Thyroid gland (tissue), 4 donors: ENCODE results near the gene KSR1. TPM values are rescaled to one million over a fixed set of nuclear protein-coding genes. Genes with fewer than 3 reads are reported as not detected.

Experiments used
- DNase-seq, 2 donors: peaks; one replicate each; pipeline ENCODE4 v3.0.0-alpha.2; 2019
- H3K27ac ChIP-seq, 3 donors: fragments of 200-600 bp; sonication (generic); 1 replicate in 2 of 3; 2 replicates in 1 of 3; pipeline ENCODE4 v1.5.1; 2016 to 2019; ENCODE audit warnings: mild to moderate bottlenecking in 1 of 3, moderate library complexity in 1 of 3
- H3K27me3 ChIP-seq: fragments of 200-600 bp; sonication (generic); one replicate; pipeline ENCODE4 v1.5.1; 2019
- H3K36me3 ChIP-seq, 2 donors: fragments of 200-600 bp; sonication (generic); one replicate each; pipeline ENCODE4 v1.5.1; 2016 to 2019
- H3K4me1 ChIP-seq, 2 donors: fragments of 200-600 bp; sonication (generic); one replicate each; pipeline ENCODE4 v1.5.1; 2017 to 2019
- H3K4me3 ChIP-seq, 3 donors: fragments of 200-600 bp; sonication (generic); replicated peaks in 1 of 3; 1 replicate in 2 of 3; 2 replicates in 1 of 3; pipeline ENCODE4 v1.5.1; 2016; ENCODE audit warnings: mild to moderate bottlenecking in 1 of 3
- H3K9me3 ChIP-seq: fragments of 200-600 bp; sonication (generic); one replicate; pipeline ENCODE4 v1.5.1; 2017
- POLR2A ChIP-seq, 2 donors: fragments of 450-650 bp; IDR thresholded peaks; one replicate each; pipeline ENCODE4 v1.6.1; 2017; ENCODE audit warnings: antibody characterized with exemption in 2 of 2, mild to moderate bottlenecking in 2 of 2, moderate library complexity in 1 of 2
- WGBS, 2 donors: methylation state at CpG; one replicate each; pipeline ENCODE4 v1.1.5; 2017; 5-methylcytosine and 5-hydroxymethylcytosine counted together
- intact Hi-C: fragments of 100-400 bp; cut with DNase I; formaldehyde crosslinking; loops from one replicate; pipeline ENCODE4 v1.15.1; 2023
- total RNA-seq, 4 donors: library from RNA; depleted of rRNA; stranded (reverse); fragments of >200 nt; gene quantifications; one replicate each; pipeline ENCODE4 v1.2.3, GENCODE V29; 2016
- TF ChIP-seq, protein P1 (sequence below), 6 experiments: fragments of 200-600 bp in 3 of 6; fragments of 450-650 bp in 3 of 6; sonication (generic) in 3 of 6; IDR thresholded peaks; one replicate each; pipeline ENCODE4 v1.5.1; 2016 to 2019; ENCODE audit warnings: antibody characterized with exemption in 6 of 6, mild to moderate bottlenecking in 2 of 6, inconsistent platforms in 1 of 6, moderate library complexity in 1 of 6

The KSR1 gene
- total RNA-seq, 4 donors from 2014 or later, result 35.9 to 75.5 (median 67.7) TPM

DNA sequence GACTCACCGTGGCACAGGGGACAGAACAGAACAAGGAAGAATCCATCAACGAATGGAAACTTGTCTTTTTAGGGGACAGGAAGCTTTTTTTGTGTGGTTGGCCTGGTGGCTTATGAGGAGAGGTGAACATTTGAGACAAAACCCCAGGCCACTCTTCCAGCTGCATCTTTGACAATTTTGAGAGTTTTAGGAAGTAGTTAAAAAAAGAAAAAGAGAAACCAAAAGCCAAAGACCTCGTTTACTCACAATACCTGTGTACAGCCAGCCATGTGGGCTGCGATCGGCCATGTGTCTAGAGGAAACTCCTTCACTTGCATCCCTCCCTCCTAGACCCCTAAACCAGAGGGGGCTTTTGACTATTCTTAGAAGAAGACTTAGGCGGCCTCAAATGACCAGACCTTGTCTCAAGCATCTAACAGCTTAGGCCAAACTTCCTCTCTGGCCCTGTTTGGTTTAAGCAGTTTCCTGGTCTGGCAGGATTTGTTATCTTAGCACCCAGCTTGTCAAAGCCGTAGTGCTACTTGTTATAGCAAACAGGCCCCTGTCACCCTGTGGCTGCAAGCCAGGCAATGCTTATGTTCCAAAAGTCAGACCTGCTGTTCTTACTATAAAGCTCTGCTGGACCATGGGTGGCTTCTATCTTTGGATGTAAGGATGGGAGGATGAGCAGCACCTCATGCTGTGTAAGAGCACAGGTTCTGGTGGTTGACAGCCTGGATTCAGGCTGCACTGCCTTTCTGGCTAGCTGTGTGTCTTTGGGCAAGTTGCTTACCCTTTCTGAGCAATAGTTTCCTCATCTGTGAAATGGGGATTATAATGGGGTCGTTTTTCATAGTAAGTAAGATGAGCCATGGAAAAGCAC is 17.7 kb downstream of the KSR1 start:
- 38% methylated on average over 8 of the region's 8 CpGs for WGBS, 2 donors
- H3K36me3 ChIP-seq, result no peaks in the 10 kb centered on the region
- peaks cover 60 to 80% of the 10 kb centered on the region in 2 donors for H3K4me1 ChIP-seq
- H3K4me3 ChIP-seq, result no peak overlapping the region
- peak; percentile 94 to 96 for DNase-seq
- intact Hi-C loops, result loop anchor here (10.0 kb wide), 1 partner anchor 51 kb away; no protein-coding TSS in a partner anchor
- H3K27ac ChIP-seq, result peak overlapping the region; percentile 41 to 67 (median 62)
- peak in 1 of 2 donors; percentile 22 for TF ChIP-seq POLR2A (IDR thresholded peaks at IDR 0.05)
- TF ChIP-seq, protein P1, sequence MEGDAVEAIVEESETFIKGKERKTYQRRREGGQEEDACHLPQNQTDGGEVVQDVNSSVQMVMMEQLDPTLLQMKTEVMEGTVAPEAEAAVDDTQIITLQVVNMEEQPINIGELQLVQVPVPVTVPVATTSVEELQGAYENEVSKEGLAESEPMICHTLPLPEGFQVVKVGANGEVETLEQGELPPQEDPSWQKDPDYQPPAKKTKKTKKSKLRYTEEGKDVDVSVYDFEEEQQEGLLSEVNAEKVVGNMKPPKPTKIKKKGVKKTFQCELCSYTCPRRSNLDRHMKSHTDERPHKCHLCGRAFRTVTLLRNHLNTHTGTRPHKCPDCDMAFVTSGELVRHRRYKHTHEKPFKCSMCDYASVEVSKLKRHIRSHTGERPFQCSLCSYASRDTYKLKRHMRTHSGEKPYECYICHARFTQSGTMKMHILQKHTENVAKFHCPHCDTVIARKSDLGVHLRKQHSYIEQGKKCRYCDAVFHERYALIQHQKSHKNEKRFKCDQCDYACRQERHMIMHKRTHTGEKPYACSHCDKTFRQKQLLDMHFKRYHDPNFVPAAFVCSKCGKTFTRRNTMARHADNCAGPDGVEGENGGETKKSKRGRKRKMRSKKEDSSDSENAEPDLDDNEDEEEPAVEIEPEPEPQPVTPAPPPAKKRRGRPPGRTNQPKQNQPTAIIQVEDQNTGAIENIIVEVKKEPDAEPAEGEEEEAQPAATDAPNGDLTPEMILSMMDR (IDR thresholded peaks at IDR 0.05), result no peak
- no peaks in the 10 kb centered on the region for H3K9me3 ChIP-seq
- H3K27me3 ChIP-seq, result no peaks in the 10 kb centered on the region

DNA sequence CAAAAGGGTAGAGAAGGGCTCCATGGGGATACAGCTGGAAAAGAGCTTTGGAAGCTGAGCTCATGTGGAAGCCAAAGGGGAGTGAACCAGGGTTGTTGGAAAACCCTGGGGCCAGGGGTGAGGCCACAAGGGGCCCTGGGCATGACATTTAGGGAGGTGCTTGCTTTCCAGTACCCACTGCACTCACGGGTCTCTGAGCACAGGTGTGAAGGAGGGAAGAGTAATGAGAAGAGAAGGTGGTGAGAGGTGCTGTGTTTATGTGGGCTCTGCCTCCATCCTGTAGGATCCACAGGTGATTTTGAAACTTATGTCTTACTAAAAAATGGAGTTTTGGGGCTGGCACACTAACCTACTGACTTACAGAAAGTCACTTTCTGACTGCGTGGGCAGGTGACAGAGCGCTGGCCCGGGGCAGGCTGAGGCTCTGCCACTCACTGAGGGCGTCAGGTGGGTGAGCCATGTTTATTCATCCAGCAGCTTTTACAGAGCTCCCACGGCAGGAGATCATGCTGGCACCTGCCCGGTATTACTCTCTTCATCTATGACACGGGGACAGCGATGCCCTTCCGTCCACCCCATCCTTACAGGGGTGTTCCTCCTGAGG is 18.9 kb downstream of the KSR1 start:
- no peaks in the 10 kb centered on the region for H3K9me3 ChIP-seq
- no peaks in the 10 kb centered on the region for H3K36me3 ChIP-seq
- DNase-seq, result peak; percentile 53 to 68
- no peak overlapping the region for H3K4me3 ChIP-seq
- H3K27ac ChIP-seq, result no peak overlapping the region
- H3K4me1 ChIP-seq, result peaks cover 60 to 72% of the 10 kb centered on the region in 2 donors
- 54 to 66% methylated on average over 10 of the region's 10 CpGs for WGBS, 2 donors
- intact Hi-C loops, result loop anchor here (10.0 kb wide), 1 partner anchor 50 kb away; no protein-coding TSS in a partner anchor
- TF ChIP-seq, protein P1 (IDR thresholded peaks at IDR 0.05), result no peak
- no peak for TF ChIP-seq POLR2A (IDR thresholded peaks at IDR 0.05)
- H3K27me3 ChIP-seq, result no peaks in the 10 kb centered on the region

DNA sequence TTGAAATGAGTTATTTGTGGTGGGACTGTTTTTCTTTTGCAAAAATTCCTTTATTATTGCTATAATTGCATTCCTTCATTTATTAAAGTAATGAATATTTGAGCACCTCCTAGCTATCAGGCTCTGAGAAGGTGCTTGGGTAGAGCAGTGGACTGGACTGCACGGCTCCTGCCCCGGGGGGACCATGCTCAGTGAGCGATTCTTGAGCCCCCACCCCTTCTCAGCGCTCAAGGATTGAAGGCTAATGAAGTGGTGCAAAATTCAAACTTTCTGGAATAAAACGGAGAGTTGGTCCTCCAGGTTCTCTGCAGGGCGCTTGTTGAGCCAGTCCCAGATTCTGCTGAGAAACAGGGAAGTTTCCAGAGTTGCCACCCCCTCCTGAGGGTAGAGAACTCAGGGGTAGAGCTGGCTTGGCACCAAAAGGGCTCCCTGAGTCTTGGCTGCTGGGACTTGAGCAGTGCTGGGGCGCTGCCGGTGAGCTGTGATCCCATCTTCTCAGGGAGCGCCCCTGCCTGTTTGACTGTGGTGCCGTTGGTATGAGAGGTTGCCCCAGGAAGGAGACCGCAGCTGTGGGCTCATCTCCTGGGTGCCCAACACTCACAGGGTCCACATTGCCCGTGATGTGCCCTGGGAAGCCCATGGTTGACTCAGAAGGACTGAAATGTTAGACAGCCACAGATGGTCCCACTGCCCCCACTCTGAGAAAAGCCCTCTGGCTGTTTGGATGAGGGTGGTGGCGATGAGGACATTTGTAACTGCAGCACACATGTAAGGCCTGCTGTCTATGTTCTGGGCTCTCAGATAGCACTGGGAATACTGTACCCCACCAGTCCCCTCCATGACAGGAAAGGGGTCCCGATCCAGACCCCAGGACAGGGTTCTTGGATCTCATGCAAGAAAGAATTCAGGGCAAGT is 20.0 kb downstream of the KSR1 start:
- intact Hi-C loops, result loop anchor here (10.0 kb wide), 1 partner anchor 49 kb away; no protein-coding TSS in a partner anchor
- H3K4me3 ChIP-seq, result no peak overlapping the region
- no peak for TF ChIP-seq POLR2A (IDR thresholded peaks at IDR 0.05)
- TF ChIP-seq, protein P1 (IDR thresholded peaks at IDR 0.05), result no peak
- DNase-seq, result peak in 1 of 2 donors; percentile 29
- peaks cover 59 to 68% of the 10 kb centered on the region in 2 donors for H3K4me1 ChIP-seq
- 61 to 66% methylated on average over 13 to 14 of the region's 14 CpGs for WGBS, 2 donors
- no peaks in the 10 kb centered on the region for H3K9me3 ChIP-seq
- no peak overlapping the region for H3K27ac ChIP-seq
- no peaks in the 10 kb centered on the region for H3K27me3 ChIP-seq
- no peaks in the 10 kb centered on the region for H3K36me3 ChIP-seq

DNA sequence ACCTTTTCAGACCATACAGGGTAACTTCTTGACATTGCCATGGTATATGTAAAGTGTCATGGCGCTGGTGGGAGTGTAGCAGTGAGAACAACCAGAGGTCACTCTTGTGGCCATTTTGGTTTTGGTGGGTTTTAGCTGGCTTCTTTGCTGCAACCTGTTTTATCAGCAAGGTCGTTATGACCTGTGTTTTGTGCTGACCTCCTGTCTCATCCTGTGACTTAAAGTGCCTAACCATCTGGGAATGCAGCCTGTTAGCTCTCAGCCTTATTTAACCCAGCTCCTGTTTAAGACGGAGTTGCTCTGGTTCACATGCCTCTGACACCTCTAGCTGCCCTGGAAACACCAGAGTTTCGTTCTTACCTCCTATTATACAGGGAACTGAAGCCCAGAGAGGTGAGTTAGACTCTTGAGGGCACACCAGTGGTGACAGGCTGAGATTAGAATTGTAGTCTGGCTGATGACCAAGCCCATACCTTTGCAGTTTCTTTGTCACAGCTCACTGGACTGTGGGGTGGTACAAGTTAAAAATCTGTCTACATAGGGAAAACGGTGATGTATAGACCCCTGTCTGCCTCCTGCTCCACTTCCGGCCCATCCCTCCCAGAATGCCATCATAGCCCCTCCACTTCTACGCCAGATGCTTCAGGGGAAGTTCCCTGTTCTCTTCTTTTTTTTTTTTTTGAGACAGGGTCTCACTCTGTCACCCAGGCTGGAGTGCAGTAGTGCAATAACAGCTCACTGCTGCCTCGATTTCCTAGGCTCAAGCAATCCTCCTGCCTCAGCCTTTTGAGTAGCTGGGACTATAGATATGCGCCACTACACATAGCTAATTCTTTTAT is 21.0 kb downstream of the KSR1 start:
- no peak overlapping the region for H3K4me3 ChIP-seq
- peaks cover 49 to 58% of the 10 kb centered on the region in 2 donors for H3K4me1 ChIP-seq
- TF ChIP-seq POLR2A (IDR thresholded peaks at IDR 0.05), result no peak
- TF ChIP-seq, protein P1 (IDR thresholded peaks at IDR 0.05), result no peak
- H3K27me3 ChIP-seq, result no peaks in the 10 kb centered on the region
- H3K36me3 ChIP-seq, result no peaks in the 10 kb centered on the region
- intact Hi-C loops, result loop anchor here (10.0 kb wide), 1 partner anchor 48 kb away; no protein-coding TSS in a partner anchor
- H3K9me3 ChIP-seq, result no peaks in the 10 kb centered on the region
- peak overlapping the region in 1 of 3 donors; percentile 17 for H3K27ac ChIP-seq
- 65 to 71% methylated on average over 9 of the region's 9 CpGs for WGBS, 2 donors
- no peak for DNase-seq
